GM12878 (cell line): ENCODE results near the gene ANXA11.
"Not testable (repeated sequence)": the region's sequence is repeated elsewhere in the genome, so short reads cannot be mapped to it uniquely, and the experiment has no call there.

Experiments
- SIN3A ChIP-seq: IDR thresholded peaks from 2 replicates; pipeline ENCODE4 v1.6.1; 2012; ENCODE audit warnings: low read depth, low read length, improper control_type of control experiment
- TF ChIP-seq, protein P1 (sequence below), 3 experiments: IDR thresholded peaks in 2 of 3; conservative IDR thresholded peaks in 1 of 3; 2 replicates each; pipeline ENCODE4 v1.5.1; 2011; ENCODE audit warnings: low read depth in 3 of 3, low read length in 3 of 3, mild to moderate bottlenecking in 3 of 3, control low read depth in 2 of 3, moderate library complexity in 2 of 3, inconsistent platforms in 1 of 3, mixed read lengths in 1 of 3; ENCODE audit not compliant: control insufficient read depth in 2 of 3, insufficient read depth in 1 of 3; ENCODE audit errors: extremely low read depth in 1 of 3

DNA sequence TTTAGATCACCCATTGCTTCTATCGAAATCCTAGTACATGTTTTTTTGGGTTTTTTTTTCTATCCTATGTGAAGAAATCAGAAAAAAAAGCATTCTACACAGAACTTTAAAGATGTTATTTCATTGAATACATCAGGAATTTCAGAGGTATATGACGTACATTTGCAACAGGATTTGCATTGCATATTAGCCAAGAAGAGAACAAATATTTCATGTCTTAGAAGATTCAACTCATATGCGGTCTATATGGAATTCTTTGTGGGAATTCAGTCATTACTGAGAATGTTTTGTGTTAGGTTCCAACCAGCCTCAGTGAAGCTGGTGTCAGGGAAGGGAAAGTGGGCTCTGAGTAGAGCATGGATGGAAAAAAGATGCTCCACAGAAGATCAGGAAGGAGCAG is 39.0 kb upstream of the ANXA11 start:
- not testable (repeated sequence) for TF ChIP-seq SIN3A
- TF ChIP-seq, protein P1, sequence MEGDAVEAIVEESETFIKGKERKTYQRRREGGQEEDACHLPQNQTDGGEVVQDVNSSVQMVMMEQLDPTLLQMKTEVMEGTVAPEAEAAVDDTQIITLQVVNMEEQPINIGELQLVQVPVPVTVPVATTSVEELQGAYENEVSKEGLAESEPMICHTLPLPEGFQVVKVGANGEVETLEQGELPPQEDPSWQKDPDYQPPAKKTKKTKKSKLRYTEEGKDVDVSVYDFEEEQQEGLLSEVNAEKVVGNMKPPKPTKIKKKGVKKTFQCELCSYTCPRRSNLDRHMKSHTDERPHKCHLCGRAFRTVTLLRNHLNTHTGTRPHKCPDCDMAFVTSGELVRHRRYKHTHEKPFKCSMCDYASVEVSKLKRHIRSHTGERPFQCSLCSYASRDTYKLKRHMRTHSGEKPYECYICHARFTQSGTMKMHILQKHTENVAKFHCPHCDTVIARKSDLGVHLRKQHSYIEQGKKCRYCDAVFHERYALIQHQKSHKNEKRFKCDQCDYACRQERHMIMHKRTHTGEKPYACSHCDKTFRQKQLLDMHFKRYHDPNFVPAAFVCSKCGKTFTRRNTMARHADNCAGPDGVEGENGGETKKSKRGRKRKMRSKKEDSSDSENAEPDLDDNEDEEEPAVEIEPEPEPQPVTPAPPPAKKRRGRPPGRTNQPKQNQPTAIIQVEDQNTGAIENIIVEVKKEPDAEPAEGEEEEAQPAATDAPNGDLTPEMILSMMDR (IDR thresholded peaks at IDR 0.05 in 2 of 3, conservative IDR thresholded peaks at IDR 0.05 in 1 of 3; ENCODE audit: control insufficient read depth in 2 of 3, extremely low read depth in 1 of 3, insufficient read depth in 1 of 3, low read depth in 3 of 3, low read length in 3 of 3): not testable (repeated sequence)
